Ramos (cell line): Measurements from ENCODE around the gene TAF11L13.
"Not testable (repeated sequence)": the region's sequence is repeated elsewhere in the genome, so short reads cannot be mapped to it uniquely, and the experiment has no call there.

Experiments used
- in situ Hi-C: fragments of 300-500 bp; cut with MboI; formaldehyde crosslinking; loops from one replicate; pipeline ENCODE4 v1.14.3; 2022; ENCODE audit warnings: low sequenced_read_pairs; ENCODE audit not compliant: unreplicated experiment

TAF11L13 gene

GRCh38 chr5:17631788-17632187 is at the start of gene TAF11L13:
TAF11L13 (plus strand) TSS chr5:17632088.
- in situ Hi-C loops: not testable (repeated sequence)

- in situ Hi-C loops: not testable (repeated sequence)
These were observed 46.2 kb upstream of the TAF11L13 start, which contains the start of gene TAF11L7 for GRCh38 chr5:17585658-17586057. TAF11L7 (minus strand) TSS chr5:17585758.

GRCh38 chr5:17590860-17591259 is 41.0 kb upstream of the TAF11L13 start, which contains the start of gene TAF11L8:
TAF11L8 (minus strand) TSS chr5:17590960.
- in situ Hi-C loops: not testable (repeated sequence)

- in situ Hi-C loops: not testable (repeated sequence)
These were observed 37.6 kb upstream of the TAF11L13 start, which contains the start of gene TAF11L9 for GRCh38 chr5:17594255-17594654. TAF11L9 (minus strand) TSS chr5:17594394.

- in situ Hi-C loops: not testable (repeated sequence)
These were observed 34.2 kb upstream of the TAF11L13 start, which contains the start of gene TAF11L10 for GRCh38 chr5:17597728-17598127. TAF11L10 (minus strand) TSS chr5:17597828.

GRCh38 chr5:17603880-17604279 is 28.0 kb upstream of the TAF11L13 start, which contains the start of gene TAF11L11:
TAF11L11 (plus strand) TSS chr5:17604183.
- in situ Hi-C loops: not testable (repeated sequence)

GRCh38 chr5:17604951-17605350 is 26.9 kb upstream of the TAF11L13 start:
- in situ Hi-C loops: no loop called here

- in situ Hi-C loops: not testable (repeated sequence)
These were observed 24.4 kb upstream of the TAF11L13 start for GRCh38 chr5:17607461-17607860.

GRCh38 chr5:17610092-17610491 is 21.8 kb upstream of the TAF11L13 start, which contains the start of gene TAF11L12:
TAF11L12 (plus strand) TSS chr5:17610392.
- in situ Hi-C loops: not testable (repeated sequence)

- in situ Hi-C loops: no loop called here
These were observed 16.8 kb upstream of the TAF11L13 start for GRCh38 chr5:17614872-17615605.

GRCh38 chr5:17619354-17619753 is 12.5 kb upstream of the TAF11L13 start:
- in situ Hi-C loops: no loop called here

- in situ Hi-C loops: no loop called here
These were observed 11.3 kb upstream of the TAF11L13 start for GRCh38 chr5:17620627-17621026.

GRCh38 chr5:17625686-17626085 is 6.2 kb upstream of the TAF11L13 start:
- in situ Hi-C loops: no loop called here

GRCh38 chr5:17634160-17634559 is 2.3 kb downstream of the TAF11L13 start, which contains the start of gene TAF11L14:
TAF11L14 (plus strand) TSS chr5:17634460.
- in situ Hi-C loops: no loop called here

- in situ Hi-C loops: not testable (repeated sequence)
These were observed 17.3 kb downstream of the TAF11L13 start for GRCh38 chr5:17649232-17649631.

GRCh38 chr5:17655201-17655759 is 23.4 kb downstream of the TAF11L13 start:
- in situ Hi-C loops: not testable (repeated sequence)

- in situ Hi-C loops: no loop called here
These were observed 24.0 kb downstream of the TAF11L13 start for GRCh38 chr5:17655921-17656320.

- in situ Hi-C loops: no loop called here
These were observed 31.3 kb downstream of the TAF11L13 start for GRCh38 chr5:17663182-17663581.

- in situ Hi-C loops: no loop called here
These were observed 33.9 kb downstream of the TAF11L13 start for GRCh38 chr5:17665836-17666235.

GRCh38 chr5:17666726-17667235 is 34.9 kb downstream of the TAF11L13 start:
- in situ Hi-C loops: no loop called here

GRCh38 chr5:17670353-17670752 is 38.5 kb downstream of the TAF11L13 start:
- in situ Hi-C loops: no loop called here
